Stimulated activated CD4-positive, alpha-beta T cell treated with anti-CD3 and anti-CD28 coated beads, Interleukin-4, amount 100 ng/mL, for 1 hour (primary cell): ENCODE results near the gene ZNF19.

Experiments
- DNase-seq: peaks from one replicate; pipeline ENCODE4 v3.0.0-alpha.2; 2020

The ZNF19 gene

GRCh38 chr16:71440669-71441347 lies 48.3 kb downstream of the ZNF19 start:
- no peak for DNase-seq

DNA sequence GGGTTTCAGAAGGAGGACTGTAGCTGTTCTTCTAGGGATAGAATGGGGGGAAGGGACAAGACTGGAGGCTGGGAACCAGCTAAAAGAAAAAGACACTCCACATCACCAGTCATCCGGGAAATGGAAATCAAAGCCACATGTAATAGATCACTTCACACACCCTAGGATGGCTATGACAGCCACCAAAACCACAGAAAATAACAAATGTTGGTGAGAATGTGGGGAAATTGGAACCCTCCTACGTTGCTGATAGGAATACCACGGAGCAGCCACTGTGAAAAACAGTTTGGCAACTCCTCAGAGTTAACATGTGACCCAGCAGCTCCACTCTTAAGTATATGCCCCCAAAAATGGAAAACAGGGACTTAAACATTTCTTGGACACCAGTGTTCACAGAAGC lies 49.6 kb downstream of the ZNF19 start:
- no peak for DNase-seq

GRCh38 chr16:71436473-71436872 lies 52.7 kb downstream of the ZNF19 start:
- no peak for DNase-seq

GRCh38 chr16:71432906-71433305 lies 56.2 kb downstream of the ZNF19 start:
- no peak for DNase-seq

- no peak for DNase-seq
These were observed 57.1 kb downstream of the ZNF19 start for GRCh38 chr16:71431991-71432390.

DNA sequence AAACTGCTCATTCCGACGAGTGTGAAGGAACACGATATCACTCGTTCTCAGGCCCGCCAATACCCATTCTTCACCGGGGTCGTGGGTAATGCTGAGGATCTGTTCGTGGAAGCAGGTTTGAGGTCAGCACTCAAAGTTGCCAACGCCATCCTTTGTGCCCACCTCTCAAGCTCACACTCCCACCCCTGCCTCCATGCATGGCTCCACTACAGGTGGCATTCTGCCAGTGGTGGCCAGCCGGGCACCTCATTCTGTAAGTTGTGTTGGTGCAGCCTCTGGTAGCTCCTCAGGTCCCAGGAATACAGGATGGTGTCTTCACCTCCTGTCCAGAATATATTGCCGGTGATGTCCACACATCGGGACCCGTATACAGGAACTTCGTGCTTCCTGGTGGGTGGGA lies 57.9 kb downstream of the ZNF19 start:
- DNase-seq, result no peak

DNA sequence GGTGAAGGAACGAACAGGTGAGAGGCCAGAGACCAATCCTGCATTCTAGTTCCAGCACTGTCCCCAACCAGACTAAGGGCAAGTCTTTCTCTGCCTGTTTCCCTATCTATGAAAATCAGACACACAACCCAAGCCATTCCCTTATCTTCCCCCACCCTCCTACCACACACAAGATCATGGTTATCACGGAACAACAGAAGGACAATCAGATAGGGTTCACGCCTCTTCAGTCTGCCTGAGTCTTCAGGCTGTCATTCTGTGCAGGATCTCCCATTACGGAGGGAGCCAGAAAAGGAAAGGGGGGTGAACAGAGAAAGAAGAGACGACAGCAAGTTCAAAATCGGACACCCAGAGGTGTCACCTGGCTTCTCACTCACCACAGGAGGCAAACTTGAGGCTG lies 58.4 kb downstream of the ZNF19 start:
- DNase-seq, result no peak

GRCh38 chr16:71429581-71429980 lies 59.5 kb downstream of the ZNF19 start:
- no peak for DNase-seq

DNA sequence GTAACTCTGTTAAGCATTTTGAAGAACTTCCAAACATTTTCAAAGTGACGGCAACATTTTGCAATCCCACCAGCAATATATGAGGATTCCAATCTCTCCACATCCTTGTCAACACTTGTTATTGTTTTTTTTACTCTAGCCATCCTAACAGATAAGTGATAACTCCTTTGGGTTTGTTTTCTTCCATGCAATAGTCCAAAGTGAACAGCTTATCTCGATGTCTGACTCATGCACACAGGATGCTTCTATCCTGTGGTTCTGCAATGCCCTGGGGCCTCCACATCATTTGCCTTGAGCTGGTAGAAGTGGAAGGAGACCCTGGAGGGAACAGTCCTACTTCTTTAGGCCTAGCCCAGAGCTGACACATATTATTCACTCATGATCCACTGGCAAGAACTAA lies 60.2 kb downstream of the ZNF19 start:
- no peak for DNase-seq

GRCh38 chr16:71428385-71428784 lies 60.7 kb downstream of the ZNF19 start:
- DNase-seq, result no peak

- no peak for DNase-seq
These were observed 62.1 kb downstream of the ZNF19 start for GRCh38 chr16:71426880-71427615.

GRCh38 chr16:71426069-71426879 lies 62.9 kb downstream of the ZNF19 start:
- DNase-seq, result peak; percentile 9

GRCh38 chr16:71425746-71426068 lies 63.4 kb downstream of the ZNF19 start:
- no peak for DNase-seq

GRCh38 chr16:71424626-71425025 lies 64.5 kb downstream of the ZNF19 start:
- DNase-seq, result no peak

DNA sequence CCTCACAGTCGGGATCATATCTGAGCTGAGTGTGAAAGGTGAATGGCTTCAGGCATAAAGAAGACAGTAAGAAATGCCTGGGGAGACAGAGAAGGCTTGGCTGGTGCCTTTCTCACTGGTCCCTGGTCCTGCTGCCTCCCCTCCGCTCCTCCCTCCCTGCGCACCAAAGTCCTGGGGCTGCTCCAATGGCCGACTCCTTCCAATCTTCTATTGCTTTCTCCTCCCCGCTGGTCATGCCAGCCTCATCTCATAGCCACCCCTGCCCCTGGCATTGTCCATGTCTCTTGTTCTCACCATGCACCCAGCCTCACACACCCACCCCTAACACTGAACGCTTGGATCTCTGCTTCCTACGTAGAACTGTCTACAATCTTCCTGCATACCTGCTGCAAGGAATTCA lies 65.3 kb downstream of the ZNF19 start:
- DNase-seq, result no peak
